ENCODE data around the gene HDAC1. TPM values are rescaled to one million over a fixed set of nuclear protein-coding genes. Genes with fewer than 3 reads are reported as not detected.

HDAC1 gene
- total and polyA plus RNA-seq, 10 donors: 83.0 to 116 (median 98.7) TPM

DNA sequence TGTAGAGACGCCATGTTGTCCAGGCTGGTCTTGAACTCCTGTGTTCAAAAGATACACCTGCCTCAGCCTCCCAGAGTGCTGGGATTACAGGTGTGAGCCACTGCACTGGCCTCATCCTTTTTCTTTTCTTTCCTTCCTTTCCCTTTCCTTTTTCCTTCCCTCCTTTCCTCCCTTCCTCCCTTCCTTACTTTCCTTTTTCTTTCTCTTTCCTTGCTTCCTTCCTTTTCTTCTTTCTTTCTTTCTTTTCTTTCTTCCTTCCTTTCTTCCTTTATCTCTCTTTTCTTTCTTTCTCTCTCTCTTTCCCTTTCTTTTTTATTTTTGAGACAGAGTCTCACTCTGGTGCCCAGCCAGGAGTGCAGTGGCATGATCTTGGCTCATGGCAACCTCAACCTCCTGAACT is 64.6 kb downstream of the HDAC1 start:
- intact Hi-C loops (cut with DNase I; ENCODE audit: low total_unique reads): no loop called here
- H3K27ac ChIP-seq: peak overlapping the region in 2 of 8 donors; percentile 15 to 95
- H3K27me3 ChIP-seq (replicated peaks in 1 of 7): peaks cover 0 to 6% (median 0%) of the 10 kb centered on the region in 7 donors
- DNase-seq: no peak
- no peak overlapping the region for H3K4me3 ChIP-seq
- peaks cover 16 to 69% (median 49%) of the 10 kb centered on the region in 6 donors for H3K4me1 ChIP-seq
- H3K9me3 ChIP-seq: no peaks in the 10 kb centered on the region
- 91 to 100% (median 97%) methylated on average over 1 of the region's 1 CpG for WGBS, 5 donors
- H3K36me3 ChIP-seq: peaks cover 0 to 11% (median 0%) of the 10 kb centered on the region in 6 donors
- no peak for TF ChIP-seq POLR2A (IDR thresholded peaks at IDR 0.05)
- TF ChIP-seq POLR2AphosphoS5 (IDR thresholded peaks at IDR 0.05): no peak
- TF ChIP-seq, protein P1, sequence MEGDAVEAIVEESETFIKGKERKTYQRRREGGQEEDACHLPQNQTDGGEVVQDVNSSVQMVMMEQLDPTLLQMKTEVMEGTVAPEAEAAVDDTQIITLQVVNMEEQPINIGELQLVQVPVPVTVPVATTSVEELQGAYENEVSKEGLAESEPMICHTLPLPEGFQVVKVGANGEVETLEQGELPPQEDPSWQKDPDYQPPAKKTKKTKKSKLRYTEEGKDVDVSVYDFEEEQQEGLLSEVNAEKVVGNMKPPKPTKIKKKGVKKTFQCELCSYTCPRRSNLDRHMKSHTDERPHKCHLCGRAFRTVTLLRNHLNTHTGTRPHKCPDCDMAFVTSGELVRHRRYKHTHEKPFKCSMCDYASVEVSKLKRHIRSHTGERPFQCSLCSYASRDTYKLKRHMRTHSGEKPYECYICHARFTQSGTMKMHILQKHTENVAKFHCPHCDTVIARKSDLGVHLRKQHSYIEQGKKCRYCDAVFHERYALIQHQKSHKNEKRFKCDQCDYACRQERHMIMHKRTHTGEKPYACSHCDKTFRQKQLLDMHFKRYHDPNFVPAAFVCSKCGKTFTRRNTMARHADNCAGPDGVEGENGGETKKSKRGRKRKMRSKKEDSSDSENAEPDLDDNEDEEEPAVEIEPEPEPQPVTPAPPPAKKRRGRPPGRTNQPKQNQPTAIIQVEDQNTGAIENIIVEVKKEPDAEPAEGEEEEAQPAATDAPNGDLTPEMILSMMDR (IDR thresholded peaks at IDR 0.05 in 8 of 11, conservative IDR thresholded peaks at IDR 0.05 in 3 of 11): no peak

DNA sequence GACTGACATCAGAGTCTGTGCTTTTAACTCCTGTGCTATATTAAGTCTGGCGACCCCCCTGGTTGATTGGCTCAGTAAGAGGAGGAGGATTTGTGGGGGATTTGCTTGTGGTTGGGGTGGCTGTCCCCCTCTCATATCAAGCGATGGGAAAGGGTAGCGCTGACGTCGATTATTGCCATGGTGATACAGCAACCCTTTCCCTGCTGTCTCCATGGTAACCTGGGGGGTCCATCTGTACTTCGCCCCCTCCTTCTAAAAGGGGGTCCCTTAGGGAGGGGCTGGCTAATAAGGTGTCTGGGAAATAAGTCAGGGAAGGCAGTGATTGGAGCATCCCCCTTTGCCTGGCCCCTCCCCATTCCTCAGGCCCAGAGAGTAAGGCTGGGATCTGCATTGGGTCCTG is 65.7 kb downstream of the HDAC1 start:
- no peak overlapping the region for H3K4me3 ChIP-seq
- peaks cover 0 to 17% (median 0%) of the 10 kb centered on the region in 7 donors for H3K27me3 ChIP-seq (replicated peaks in 1 of 7)
- TF ChIP-seq POLR2AphosphoS5 (IDR thresholded peaks at IDR 0.05) (no peak), POLR2A (IDR thresholded peaks at IDR 0.05) (no peak)
- TF ChIP-seq, protein P1 (IDR thresholded peaks at IDR 0.05 in 8 of 11, conservative IDR thresholded peaks at IDR 0.05 in 3 of 11): no peak
- peaks cover 0 to 11% (median 0%) of the 10 kb centered on the region in 6 donors for H3K36me3 ChIP-seq
- no peaks in the 10 kb centered on the region for H3K9me3 ChIP-seq
- peak overlapping the region in 1 of 8 donors; percentile 4 for H3K27ac ChIP-seq
- WGBS, 5 donors: 80 to 87% (median 84%) methylated on average over 4 to 6 of the region's 6 CpGs
- no peak for DNase-seq
- intact Hi-C loops (cut with DNase I; ENCODE audit: low total_unique reads): no loop called here
- H3K4me1 ChIP-seq: peaks cover 19 to 69% (median 49%) of the 10 kb centered on the region in 6 donors

DNA sequence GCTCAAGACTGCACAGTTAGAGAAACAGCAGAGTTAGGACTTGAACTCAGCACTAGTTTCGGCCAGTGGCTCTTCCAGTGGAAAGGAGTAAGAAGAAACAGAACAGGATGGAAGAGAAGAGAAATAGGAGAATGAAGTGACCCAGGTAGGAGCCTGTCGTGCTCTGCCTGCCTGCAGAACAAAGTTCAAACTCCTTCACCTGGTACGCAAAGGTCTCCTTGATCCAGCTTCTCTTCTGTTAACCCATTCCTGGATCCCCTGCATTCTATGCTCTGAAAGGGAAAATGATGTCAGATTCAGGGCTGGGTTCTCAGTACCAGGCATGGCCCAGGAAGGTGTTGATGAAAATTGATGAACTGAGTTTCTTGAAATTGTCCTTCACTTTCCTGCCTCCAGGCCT is 66.6 kb downstream of the HDAC1 start:
- TF ChIP-seq POLR2A (IDR thresholded peaks at IDR 0.05) (no peak), POLR2AphosphoS5 (IDR thresholded peaks at IDR 0.05) (no peak)
- TF ChIP-seq, protein P1 (IDR thresholded peaks at IDR 0.05 in 8 of 11, conservative IDR thresholded peaks at IDR 0.05 in 3 of 11): no peak
- Histone ChIP-seq H3K36me3 (peaks cover 0 to 18% (median 2%) of the 10 kb centered on the region in 6 donors), H3K4me3 (no peak overlapping the region), H3K27ac (no peak overlapping the region), H3K9me3 (no peaks in the 10 kb centered on the region), H3K4me1 (peaks cover 11 to 65% (median 43%) of the 10 kb centered on the region in 6 donors), H3K27me3 (replicated peaks in 1 of 7) (peaks cover 0 to 17% (median 0%) of the 10 kb centered on the region in 7 donors)
- intact Hi-C loops (cut with DNase I; ENCODE audit: low total_unique reads): no loop called here
- WGBS, 5 donors: 88 to 94% (median 91%) methylated on average over 3 of the region's 3 CpGs
- no peak for DNase-seq

DNA sequence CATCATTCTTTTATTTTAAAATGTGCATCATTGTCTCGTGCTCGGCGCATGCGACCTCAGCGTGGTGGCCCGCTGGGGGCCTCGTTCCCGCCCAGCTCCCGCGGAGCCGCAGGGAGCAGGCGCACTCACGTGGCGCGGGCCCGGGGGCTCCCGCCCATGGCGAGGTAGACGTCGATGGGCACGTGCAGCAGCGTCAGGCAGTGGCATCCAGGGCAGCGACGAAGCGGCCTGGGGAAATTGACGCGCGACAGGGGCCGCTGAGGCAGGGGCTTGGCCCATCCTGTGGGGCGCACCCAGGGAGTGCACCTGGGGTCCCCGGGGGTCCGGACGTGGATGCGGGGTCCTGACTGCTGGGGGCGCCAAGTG is 69.4 kb downstream of the HDAC1 start:
- H3K9me3 ChIP-seq: no peaks in the 10 kb centered on the region
- intact Hi-C loops (cut with DNase I; ENCODE audit: low total_unique reads): no loop called here
- peak overlapping the region in 6 of 8 donors; percentile 19 to 61 (median 36) for H3K4me3 ChIP-seq
- whole genome bisulfite sequencing, 5 donors: 67 to 90% (median 70%) methylated on average over 12 to 35 of the region's 35 CpGs
- peak overlapping the region in 3 of 8 donors; percentile 48 to 59 (median 50) for H3K27ac ChIP-seq
- peaks cover 8 to 40% (median 30%) of the 10 kb centered on the region in 6 donors for H3K4me1 ChIP-seq
- peaks cover 0 to 17% (median 0%) of the 10 kb centered on the region in 7 donors for H3K27me3 ChIP-seq (replicated peaks in 1 of 7)
- H3K36me3 ChIP-seq: peaks cover 0 to 47% (median 24%) of the 10 kb centered on the region in 6 donors
- TF ChIP-seq POLR2AphosphoS5 (IDR thresholded peaks at IDR 0.05): peak in 2 of 3 donors; percentile 42 to 59
- TF ChIP-seq POLR2A (IDR thresholded peaks at IDR 0.05): no peak
- DNase-seq: no peak

Data from spleen (tissue), 11 donors.